Measurements from ENCODE around the gene LRCH1. TPM values are rescaled to one million over a fixed set of nuclear protein-coding genes. Genes with fewer than 3 reads are reported as not detected.

The LRCH1 gene
- total and polyA plus RNA-seq, 2 of the 13 experiments (the other 11 are each of a cell fraction or from before 2014, with no cell fraction given): 4.1 to 12.6 TPM

- Histone ChIP-seq H3K4me1 (ENCODE audit: insufficient read depth, low read length) (no peaks in the 10 kb centered on the region), H3K9ac (ENCODE audit: insufficient read depth, low read depth, low read length) (no peak overlapping the region), H4K20me1 (ENCODE audit: insufficient read depth, low read length) (no peaks in the 10 kb centered on the region), H3K27ac (ENCODE audit: extremely low read length, insufficient read depth, low read length) (no peak overlapping the region), H3K79me2 (ENCODE audit: insufficient read depth, low read length) (no peaks in the 10 kb centered on the region), H3K27me3 (ENCODE audit: control insufficient read depth in 1 of 2, insufficient read depth in 2 of 2, low read length in 2 of 2) (no peaks in the 10 kb centered on the region; a peak in 2 of 5 replicates), H3K9me3 (ENCODE audit: low read length) (peaks cover 8% of the 10 kb centered on the region), H3K36me3 (replicated peaks in 1 of 2; ENCODE audit: control insufficient read depth in 1 of 2, insufficient read depth in 2 of 2, low read length in 2 of 2) (no peaks in the 10 kb centered on the region), H3K4me2 (ENCODE audit: low read depth, low read length) (no peak overlapping the region), H2AFZ (ENCODE audit: low read length) (no peak overlapping the region), H3K4me3 (replicated peaks in 1 of 3; ENCODE audit: insufficient read depth in 1 of 3, low read depth in 2 of 3, low read length in 3 of 3) (no peak overlapping the region)
- POLR2A ChIA-PET: no interaction called here
- no TSS peak for BruUV-seq (replicated peaks)
- 0% methylated on average over 4 of the region's 4 CpGs for WGBS (ENCODE audit: low lambda C conversion rate)
- in situ Hi-C loops (cut with HindIII; ENCODE audit: extremely low pct_ligation_motif_present, low pct_unique_long_range_greater_than_20kb) (no loop called here), intact Hi-C loops (cut with micrococcal nuclease; ENCODE audit: unreplicated experiment) (no loop called here)
- no peak for ATAC-seq
- FAIRE-seq: no peak
- TF ChIP-seq CCDC6 (CRISPR knock-in tag; IDR thresholded peaks at IDR 0.05): no peak
- peak; percentile 43; the same call in 1 of the 2 replicates for TF ChIP-seq ATF7 (IDR thresholded peaks at IDR 0.05)
- TF ChIP-seq ATF7 (CRISPR knock-in tag; IDR thresholded peaks at IDR 0.05): no peak
- DNase-seq (ENCODE audit: low spot score): no peak
- CTCF ChIA-PET (ENCODE audit: low intra/inter-chr PET ratio, low total read pairs): no interaction called here
These were observed 30.8 kb upstream of the LRCH1 start for GRCh38 chr13:46521921-46522747.

GRCh38 chr13:46522748-46523030, 30.3 kb upstream of the LRCH1 start:
- FAIRE-seq (no peak), ATAC-seq (no peak), DNase-seq (ENCODE audit: low spot score) (no peak)
- ChIA-PET POLR2A (no interaction called here), CTCF (ENCODE audit: low intra/inter-chr PET ratio, low total read pairs) (no interaction called here)
- no peak for TF ChIP-seq TCF12 (IDR thresholded peaks at IDR 0.05)
- no peak for TF ChIP-seq TCF12 (CRISPR knock-in tag; IDR thresholded peaks at IDR 0.05)
- no peak for TF ChIP-seq ARID2 (CRISPR knock-in tag; IDR thresholded peaks at IDR 0.05; ENCODE audit: borderline replicate concordance)
- H2AFZ ChIP-seq (ENCODE audit: low read length): no peak overlapping the region
- in situ Hi-C loops (cut with HindIII; ENCODE audit: extremely low pct_ligation_motif_present, low pct_unique_long_range_greater_than_20kb) (no loop called here), intact Hi-C loops (cut with micrococcal nuclease; ENCODE audit: unreplicated experiment) (no loop called here)
- no peak overlapping the region for H3K27ac ChIP-seq (ENCODE audit: extremely low read length, insufficient read depth, low read length)
- no peaks in the 10 kb centered on the region for H3K4me1 ChIP-seq (ENCODE audit: insufficient read depth, low read length)
- H4K20me1 ChIP-seq (ENCODE audit: insufficient read depth, low read length): no peaks in the 10 kb centered on the region
- H3K79me2 ChIP-seq (ENCODE audit: insufficient read depth, low read length): no peaks in the 10 kb centered on the region
- no peak overlapping the region for H3K4me2 ChIP-seq (ENCODE audit: low read depth, low read length)
- no TSS peak for BruUV-seq (replicated peaks)
- no peak overlapping the region for H3K9ac ChIP-seq (ENCODE audit: insufficient read depth, low read depth, low read length)
- H3K4me3 ChIP-seq (replicated peaks in 1 of 3; ENCODE audit: insufficient read depth in 1 of 3, low read depth in 2 of 3, low read length in 3 of 3): no peak overlapping the region
- no peaks in the 10 kb centered on the region; a peak in 2 of 5 replicates for H3K27me3 ChIP-seq (ENCODE audit: control insufficient read depth in 1 of 2, insufficient read depth in 2 of 2, low read length in 2 of 2)
- H3K36me3 ChIP-seq (replicated peaks in 1 of 2; ENCODE audit: control insufficient read depth in 1 of 2, insufficient read depth in 2 of 2, low read length in 2 of 2): no peaks in the 10 kb centered on the region
- H3K9me3 ChIP-seq (ENCODE audit: low read length): peaks cover 8% of the 10 kb centered on the region

Measured in HepG2 (cell line).